ENCODE measurements around the gene NWD2.

NWD2 gene

GRCh38 chr4:37475776-37476175 lies 231.2 kb downstream of the NWD2 start:
- Histone ChIP-seq H4K8ac (ENCODE audit: low read length) (no peak overlapping the region), H3K79me1 (replicated peaks; ENCODE audit: low read length, poor library complexity, severe bottlenecking) (no peaks in the 10 kb centered on the region), H2BK15ac (ENCODE audit: low read depth, poor library complexity, severe bottlenecking) (no peak overlapping the region), H3K14ac (ENCODE audit: low read length in 2 of 2) (no peak overlapping the region), H3K9ac (ENCODE audit: low read length) (no peak overlapping the region), H3K27me3 (ENCODE audit: control insufficient read depth in 1 of 2, insufficient read depth in 1 of 2, low read length in 2 of 2) (no peaks in the 10 kb centered on the region), H3K4me1 (ENCODE audit: control insufficient read depth, insufficient read depth, low read depth, low read length) (no peaks in the 10 kb centered on the region), H3K27ac (ENCODE audit: low read length, poor library complexity, severe bottlenecking) (no peak overlapping the region), H2BK12ac (ENCODE audit: low read length in 2 of 2) (no peak overlapping the region), H3K18ac (ENCODE audit: low read depth in 1 of 2, low read length in 2 of 2) (no peak overlapping the region), H3K4ac (ENCODE audit: low read depth in 1 of 2, low read length in 2 of 2) (no peak overlapping the region), H3K4me2 (ENCODE audit: low read length, poor library complexity, severe bottlenecking) (no peak overlapping the region), H4K91ac (ENCODE audit: low read length) (no peak overlapping the region), H3K9me3 (ENCODE audit: control insufficient read depth, low read length) (no peaks in the 10 kb centered on the region), H3K23ac (ENCODE audit: low read length in 2 of 2) (no peak overlapping the region), H2AK5ac (ENCODE audit: low read length, severe bottlenecking) (no peak overlapping the region), H3K36me3 (ENCODE audit: control insufficient read depth in 1 of 2, insufficient read depth in 2 of 2, low read depth in 1 of 2, low read length in 2 of 2) (no peaks in the 10 kb centered on the region), H2AFZ (ENCODE audit: low read depth, low read length) (no peak overlapping the region), H3K4me3 (ENCODE audit: insufficient read depth in 1 of 2, low read depth in 1 of 2, low read length in 2 of 2) (no peak overlapping the region), H2BK5ac (ENCODE audit: low read depth, low read length, poor library complexity, severe bottlenecking) (no peak overlapping the region), H2BK120ac (ENCODE audit: low read depth, low read length) (no peak overlapping the region)
- no CpG with 5 or more reads among the region's 1 CpG for WGBS
- DNase-seq, result no peak

GRCh38 chr4:37476256-37476655 lies 231.7 kb downstream of the NWD2 start:
- Histone ChIP-seq H2BK120ac (ENCODE audit: low read depth, low read length) (no peak overlapping the region), H3K4me1 (ENCODE audit: control insufficient read depth, insufficient read depth, low read depth, low read length) (no peaks in the 10 kb centered on the region), H3K4ac (ENCODE audit: low read depth in 1 of 2, low read length in 2 of 2) (no peak overlapping the region), H3K4me3 (ENCODE audit: insufficient read depth in 1 of 2, low read depth in 1 of 2, low read length in 2 of 2) (no peak overlapping the region), H3K9me3 (ENCODE audit: control insufficient read depth, low read length) (no peaks in the 10 kb centered on the region), H2AK5ac (ENCODE audit: low read length, severe bottlenecking) (no peak overlapping the region), H2BK12ac (ENCODE audit: low read length in 2 of 2) (no peak overlapping the region), H3K4me2 (ENCODE audit: low read length, poor library complexity, severe bottlenecking) (no peak overlapping the region), H3K23ac (ENCODE audit: low read length in 2 of 2) (no peak overlapping the region), H2AFZ (ENCODE audit: low read depth, low read length) (no peak overlapping the region), H3K36me3 (ENCODE audit: control insufficient read depth in 1 of 2, insufficient read depth in 2 of 2, low read depth in 1 of 2, low read length in 2 of 2) (no peaks in the 10 kb centered on the region), H3K27ac (ENCODE audit: low read length, poor library complexity, severe bottlenecking) (no peak overlapping the region), H4K91ac (ENCODE audit: low read length) (no peak overlapping the region), H3K79me1 (replicated peaks; ENCODE audit: low read length, poor library complexity, severe bottlenecking) (no peaks in the 10 kb centered on the region), H3K27me3 (ENCODE audit: control insufficient read depth in 1 of 2, insufficient read depth in 1 of 2, low read length in 2 of 2) (no peaks in the 10 kb centered on the region), H2BK5ac (ENCODE audit: low read depth, low read length, poor library complexity, severe bottlenecking) (no peak overlapping the region), H3K9ac (ENCODE audit: low read length) (no peak overlapping the region), H2BK15ac (ENCODE audit: low read depth, poor library complexity, severe bottlenecking) (no peak overlapping the region), H3K14ac (ENCODE audit: low read length in 2 of 2) (no peak overlapping the region), H3K18ac (ENCODE audit: low read depth in 1 of 2, low read length in 2 of 2) (no peak overlapping the region), H4K8ac (ENCODE audit: low read length) (no peak overlapping the region)
- no peak for DNase-seq

GRCh38 chr4:37476691-37477090 lies 232.1 kb downstream of the NWD2 start:
- Histone ChIP-seq H2BK15ac (ENCODE audit: low read depth, poor library complexity, severe bottlenecking) (no peak overlapping the region), H3K36me3 (ENCODE audit: control insufficient read depth in 1 of 2, insufficient read depth in 2 of 2, low read depth in 1 of 2, low read length in 2 of 2) (no peaks in the 10 kb centered on the region), H3K79me1 (replicated peaks; ENCODE audit: low read length, poor library complexity, severe bottlenecking) (no peaks in the 10 kb centered on the region), H3K27ac (ENCODE audit: low read length, poor library complexity, severe bottlenecking) (no peak overlapping the region), H2BK12ac (ENCODE audit: low read length in 2 of 2) (no peak overlapping the region), H2AK5ac (ENCODE audit: low read length, severe bottlenecking) (no peak overlapping the region), H3K9me3 (ENCODE audit: control insufficient read depth, low read length) (no peaks in the 10 kb centered on the region), H2BK5ac (ENCODE audit: low read depth, low read length, poor library complexity, severe bottlenecking) (no peak overlapping the region), H3K4ac (ENCODE audit: low read depth in 1 of 2, low read length in 2 of 2) (no peak overlapping the region), H3K4me2 (ENCODE audit: low read length, poor library complexity, severe bottlenecking) (no peak overlapping the region), H3K4me3 (ENCODE audit: insufficient read depth in 1 of 2, low read depth in 1 of 2, low read length in 2 of 2) (no peak overlapping the region), H3K23ac (ENCODE audit: low read length in 2 of 2) (no peak overlapping the region), H4K91ac (ENCODE audit: low read length) (no peak overlapping the region), H3K14ac (ENCODE audit: low read length in 2 of 2) (no peak overlapping the region), H3K4me1 (ENCODE audit: control insufficient read depth, insufficient read depth, low read depth, low read length) (no peaks in the 10 kb centered on the region), H3K18ac (ENCODE audit: low read depth in 1 of 2, low read length in 2 of 2) (no peak overlapping the region), H2BK120ac (ENCODE audit: low read depth, low read length) (no peak overlapping the region), H3K27me3 (ENCODE audit: control insufficient read depth in 1 of 2, insufficient read depth in 1 of 2, low read length in 2 of 2) (no peaks in the 10 kb centered on the region), H2AFZ (ENCODE audit: low read depth, low read length) (no peak overlapping the region), H3K9ac (ENCODE audit: low read length) (no peak overlapping the region), H4K8ac (ENCODE audit: low read length) (no peak overlapping the region)
- WGBS, result 94% methylated on average over 2 of the region's 2 CpGs
- DNase-seq, result no peak

- Histone ChIP-seq H3K79me1 (replicated peaks; ENCODE audit: low read length, poor library complexity, severe bottlenecking) (no peaks in the 10 kb centered on the region), H2BK15ac (ENCODE audit: low read depth, poor library complexity, severe bottlenecking) (no peak overlapping the region), H3K4me2 (ENCODE audit: low read length, poor library complexity, severe bottlenecking) (no peak overlapping the region), H2AFZ (ENCODE audit: low read depth, low read length) (no peak overlapping the region), H3K23ac (ENCODE audit: low read length in 2 of 2) (no peak overlapping the region), H4K91ac (ENCODE audit: low read length) (no peak overlapping the region), H3K27ac (ENCODE audit: low read length, poor library complexity, severe bottlenecking) (no peak overlapping the region), H3K4me1 (ENCODE audit: control insufficient read depth, insufficient read depth, low read depth, low read length) (no peaks in the 10 kb centered on the region), H3K27me3 (ENCODE audit: control insufficient read depth in 1 of 2, insufficient read depth in 1 of 2, low read length in 2 of 2) (no peaks in the 10 kb centered on the region), H3K4me3 (ENCODE audit: insufficient read depth in 1 of 2, low read depth in 1 of 2, low read length in 2 of 2) (no peak overlapping the region), H3K4ac (ENCODE audit: low read depth in 1 of 2, low read length in 2 of 2) (no peak overlapping the region), H2BK120ac (ENCODE audit: low read depth, low read length) (no peak overlapping the region), H3K36me3 (ENCODE audit: control insufficient read depth in 1 of 2, insufficient read depth in 2 of 2, low read depth in 1 of 2, low read length in 2 of 2) (no peaks in the 10 kb centered on the region), H2BK5ac (ENCODE audit: low read depth, low read length, poor library complexity, severe bottlenecking) (no peak overlapping the region), H3K18ac (ENCODE audit: low read depth in 1 of 2, low read length in 2 of 2) (no peak overlapping the region), H3K9me3 (ENCODE audit: control insufficient read depth, low read length) (no peaks in the 10 kb centered on the region), H2AK5ac (ENCODE audit: low read length, severe bottlenecking) (no peak overlapping the region), H4K8ac (ENCODE audit: low read length) (no peak overlapping the region), H3K9ac (ENCODE audit: low read length) (no peak overlapping the region), H3K14ac (ENCODE audit: low read length in 2 of 2) (no peak overlapping the region), H2BK12ac (ENCODE audit: low read length in 2 of 2) (no peak overlapping the region)
- DNase-seq, result no peak
- no CpG with 5 or more reads among the region's 3 CpGs for WGBS
These were observed 232.6 kb downstream of the NWD2 start for GRCh38 chr4:37477126-37477525.

Data from mesenchymal stem cell (in vitro differentiated cells and primary cell).